EH (cell line): Measurements from ENCODE around the gene MATN4.
A peak's percentile ranks its signal among the peaks of the same experiment; 100 is the strongest.

ENCODE experiments used
- DNase-seq: peaks from one replicate; pipeline ENCODE4 v3.0.0-alpha.2; 2015; ENCODE audit warnings: low read depth

Gene MATN4

GRCh38 chr20:45289942-45290676, 18.0 kb downstream of the MATN4 start:
- DNase-seq: no peak

- DNase-seq: no peak
These were observed 19.2 kb downstream of the MATN4 start for GRCh38 chr20:45288860-45289259.

- no peak for DNase-seq
These were observed 19.7 kb downstream of the MATN4 start for GRCh38 chr20:45288376-45288775.

GRCh38 chr20:45283551-45284057, 24.5 kb downstream of the MATN4 start:
- DNase-seq: no peak

GRCh38 chr20:45282700-45283550, 25.2 kb downstream of the MATN4 start:
- no peak for DNase-seq

GRCh38 chr20:45279992-45280391, 28.1 kb downstream of the MATN4 start:
- no peak for DNase-seq

- no peak for DNase-seq
These were observed 32.8 kb downstream of the MATN4 start for GRCh38 chr20:45275338-45275737.

- no peak for DNase-seq
These were observed 38.3 kb downstream of the MATN4 start for GRCh38 chr20:45269754-45270270.

GRCh38 chr20:45269056-45269455, 39.0 kb downstream of the MATN4 start:
- no peak for DNase-seq

- no peak for DNase-seq
These were observed 39.6 kb downstream of the MATN4 start for GRCh38 chr20:45268531-45268930.

GRCh38 chr20:45266977-45267376, 41.1 kb downstream of the MATN4 start:
- no peak for DNase-seq

GRCh38 chr20:45263556-45264266, 44.4 kb downstream of the MATN4 start:
- no peak for DNase-seq

- DNase-seq: no peak
These were observed 49.4 kb downstream of the MATN4 start for GRCh38 chr20:45258664-45259063.

- DNase-seq: no peak
These were observed 49.8 kb downstream of the MATN4 start for GRCh38 chr20:45258259-45258658.

- DNase-seq: no peak
These were observed 50.4 kb downstream of the MATN4 start for GRCh38 chr20:45257711-45258110.

GRCh38 chr20:45257161-45257560, 50.9 kb downstream of the MATN4 start:
- no peak for DNase-seq

- peak; percentile 13 for DNase-seq
These were observed 53.5 kb downstream of the MATN4 start, which contains the start of gene SLPI for GRCh38 chr20:45254383-45255262. Gene SLPI, minus strand, starts transcription at chr20:45254564. Its CDS starts 21 bp downstream, at chr20:45254543.

GRCh38 chr20:45253261-45253660, 54.8 kb downstream of the MATN4 start:
- DNase-seq: no peak

GRCh38 chr20:45251884-45252560, 56.1 kb downstream of the MATN4 start:
- DNase-seq: no peak

GRCh38 chr20:45248609-45249008, 59.5 kb downstream of the MATN4 start:
- DNase-seq: no peak

- no peak for DNase-seq
These were observed 60.2 kb downstream of the MATN4 start for GRCh38 chr20:45247865-45248264.
